ENCODE measurements around the gene SORCS2.

SORCS2 gene

GRCh38 chr4:7777017-7777710, 584.8 kb downstream of the SORCS2 start:
- no peak for DNase-seq

- DNase-seq, result no peak
These were observed 585.7 kb downstream of the SORCS2 start for GRCh38 chr4:7777871-7778509.

- no peak for DNase-seq
These were observed 586.4 kb downstream of the SORCS2 start for GRCh38 chr4:7778510-7779431.

- DNase-seq, result no peak
These were observed 587.1 kb downstream of the SORCS2 start for GRCh38 chr4:7779432-7779768.

- no peak for DNase-seq
These were observed 588.5 kb downstream of the SORCS2 start for GRCh38 chr4:7780751-7781348.

- DNase-seq, result no peak
These were observed 589.0 kb downstream of the SORCS2 start for GRCh38 chr4:7781366-7781765.

- no peak for DNase-seq
These were observed 589.7 kb downstream of the SORCS2 start for GRCh38 chr4:7781993-7782392.

- DNase-seq, result no peak
These were observed 590.4 kb downstream of the SORCS2 start for GRCh38 chr4:7782783-7783182.

- no peak for DNase-seq
These were observed 591.2 kb downstream of the SORCS2 start for GRCh38 chr4:7783541-7783940.

GRCh38 chr4:7784131-7784870, 592.0 kb downstream of the SORCS2 start:
- no peak for DNase-seq

GRCh38 chr4:7785017-7785416, 592.7 kb downstream of the SORCS2 start:
- DNase-seq, result no peak

- no peak for DNase-seq
These were observed 593.7 kb downstream of the SORCS2 start for GRCh38 chr4:7786040-7786439.

GRCh38 chr4:7786517-7786916, 594.2 kb downstream of the SORCS2 start:
- no peak for DNase-seq

- no peak for DNase-seq
These were observed 594.7 kb downstream of the SORCS2 start for GRCh38 chr4:7787067-7787466.

- no peak for DNase-seq
These were observed 595.4 kb downstream of the SORCS2 start for GRCh38 chr4:7787681-7788141.

GRCh38 chr4:7788193-7788592, 595.9 kb downstream of the SORCS2 start:
- DNase-seq, result no peak

- DNase-seq, result no peak
These were observed 596.5 kb downstream of the SORCS2 start for GRCh38 chr4:7788694-7789425.

- no peak for DNase-seq
These were observed 597.7 kb downstream of the SORCS2 start for GRCh38 chr4:7790023-7790422.

GRCh38 chr4:7790999-7791398, 598.7 kb downstream of the SORCS2 start:
- DNase-seq, result no peak
